ENCODE measurements around the gene RBM20.

The RBM20 gene

DNA sequence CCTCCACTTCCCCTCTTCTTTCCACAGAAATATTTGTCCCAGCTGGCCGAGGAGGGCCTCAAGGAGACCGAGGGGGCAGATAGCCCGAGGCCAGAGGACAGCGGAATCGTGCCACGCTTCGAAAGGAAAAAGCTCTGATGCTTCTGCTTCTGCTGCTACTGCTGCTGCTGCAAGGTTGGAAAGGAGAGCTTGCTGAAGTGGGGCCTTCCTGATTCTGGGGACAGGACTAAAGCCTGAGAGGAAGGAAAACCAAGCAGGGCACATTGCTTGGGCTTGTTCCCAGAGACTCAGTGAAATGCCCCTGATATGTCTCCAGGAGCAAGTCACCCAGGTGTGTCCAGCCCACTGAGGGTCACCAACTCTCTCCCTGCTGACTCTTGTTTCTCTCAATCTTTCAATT, 191.7 kb downstream of the RBM20 start:
- DNase-seq (ENCODE audit: low read depth), result no peak

DNA sequence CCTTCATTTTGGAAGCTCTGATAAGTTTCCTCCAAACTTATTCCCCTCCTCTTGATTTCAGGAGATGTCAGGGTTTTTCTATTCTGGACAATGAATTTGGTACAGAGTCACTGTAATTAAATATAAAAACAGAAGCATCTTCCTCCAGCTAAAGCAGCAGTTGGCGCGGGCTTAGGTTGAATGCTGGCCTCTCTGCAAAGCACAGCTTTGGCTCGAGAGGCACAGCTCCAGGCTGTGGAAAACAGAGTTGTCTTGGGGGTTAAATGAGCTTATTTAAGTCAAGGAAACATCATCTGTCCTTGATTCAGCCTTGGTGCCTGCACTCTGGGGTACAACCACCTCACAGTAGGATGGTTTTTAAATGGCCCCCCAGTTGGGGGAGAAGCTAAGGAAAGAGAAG, 192.6 kb downstream of the RBM20 start:
- DNase-seq (ENCODE audit: low read depth), result no peak

DNA sequence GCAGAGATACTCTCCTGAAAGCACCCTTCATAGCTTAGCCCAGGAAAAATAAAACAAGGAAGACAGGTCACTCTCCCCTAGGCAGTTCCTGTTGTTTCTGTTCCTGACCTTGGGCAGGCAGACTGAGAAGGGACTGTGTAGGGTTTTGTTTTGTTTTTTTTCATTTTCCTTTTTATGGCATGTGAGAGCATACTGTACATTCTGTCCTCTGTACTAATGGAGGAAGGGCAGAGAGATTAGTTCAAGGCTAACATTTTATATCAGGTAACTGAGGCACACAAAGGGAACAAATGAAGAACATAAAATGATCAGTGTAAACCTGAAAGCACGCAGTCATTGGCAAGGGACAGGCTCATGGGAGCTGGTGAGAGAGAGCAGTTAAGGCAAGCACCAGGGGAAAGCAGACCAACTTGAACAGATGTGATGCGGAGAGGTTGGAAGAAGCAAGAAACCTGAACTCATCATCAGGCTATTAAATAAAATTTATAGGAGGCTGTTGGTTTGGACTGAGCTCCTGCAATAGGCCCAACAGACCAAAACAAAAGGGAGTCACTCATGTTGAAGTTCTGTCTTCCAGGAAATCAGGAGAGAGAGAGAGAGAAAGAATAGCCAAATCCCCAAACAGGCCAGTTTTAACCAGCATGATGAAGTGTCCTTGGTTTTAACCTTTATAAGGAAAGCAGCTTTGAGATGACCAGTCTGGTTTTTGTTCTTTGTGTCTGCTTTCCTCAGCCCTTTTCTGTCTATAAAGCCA, 193.5 kb downstream of the RBM20 start:
- DNase-seq (ENCODE audit: low read depth), result no peak

DNA sequence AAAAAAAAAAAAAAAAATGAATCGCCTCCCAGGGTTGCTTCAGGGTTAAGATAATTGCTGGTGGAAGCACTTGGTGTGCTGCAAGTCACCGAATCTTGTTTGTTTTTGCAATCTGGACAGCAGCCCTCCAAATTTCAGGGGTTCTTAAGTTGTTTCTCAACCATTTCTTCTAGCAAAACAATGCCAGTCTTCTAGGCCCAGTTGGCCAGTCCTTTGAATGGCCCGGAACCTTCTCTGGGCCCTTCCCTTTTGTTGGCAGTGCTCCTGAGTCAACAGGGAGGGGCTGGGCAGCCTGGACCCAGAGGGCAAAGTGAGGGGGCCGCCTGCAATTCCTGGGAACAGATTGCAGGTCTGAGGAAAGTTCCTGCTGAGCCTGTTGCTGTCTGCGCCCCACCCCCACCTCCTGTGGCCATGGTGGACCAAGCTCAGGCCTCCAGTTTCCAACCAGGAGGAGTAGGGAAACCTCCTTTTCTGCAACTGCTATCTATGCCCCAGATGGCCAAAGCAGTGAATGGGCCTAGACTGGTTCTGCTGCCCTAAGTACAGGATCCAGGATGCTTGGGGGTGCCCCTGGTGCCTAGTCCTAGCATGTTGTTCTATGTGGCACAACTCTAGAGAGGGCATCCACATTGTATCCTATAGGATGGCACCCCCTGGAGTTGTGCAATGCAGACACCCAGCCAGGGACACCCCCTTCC, 196.2 kb downstream of the RBM20 start:
- DNase-seq (ENCODE audit: low read depth), result no peak

DNA sequence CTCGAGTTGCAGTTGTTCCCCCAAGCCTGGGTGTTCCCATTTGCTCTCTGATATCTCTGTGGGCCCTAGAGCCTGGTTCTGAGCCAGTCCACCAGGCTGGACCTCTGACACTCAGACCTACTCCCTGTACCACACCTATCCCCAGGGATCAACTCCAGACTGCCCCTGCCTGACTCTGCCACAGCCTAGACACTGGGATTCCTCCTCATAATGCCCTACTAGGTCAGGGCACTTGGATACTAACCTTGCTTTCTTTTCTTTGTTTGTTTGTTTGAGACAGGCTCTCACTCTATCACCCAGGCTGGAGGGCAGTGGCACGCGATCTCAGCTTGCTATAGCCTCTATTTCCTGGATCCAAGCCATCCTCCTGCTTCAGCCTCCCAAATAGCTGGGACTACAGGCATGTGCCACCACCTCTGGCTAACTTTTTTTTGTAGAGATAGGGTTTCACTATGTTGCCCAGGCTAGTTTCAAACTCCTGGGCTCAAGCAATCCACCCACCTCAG, 196.8 kb downstream of the RBM20 start:
- no peak for DNase-seq (ENCODE audit: low read depth)

DNA sequence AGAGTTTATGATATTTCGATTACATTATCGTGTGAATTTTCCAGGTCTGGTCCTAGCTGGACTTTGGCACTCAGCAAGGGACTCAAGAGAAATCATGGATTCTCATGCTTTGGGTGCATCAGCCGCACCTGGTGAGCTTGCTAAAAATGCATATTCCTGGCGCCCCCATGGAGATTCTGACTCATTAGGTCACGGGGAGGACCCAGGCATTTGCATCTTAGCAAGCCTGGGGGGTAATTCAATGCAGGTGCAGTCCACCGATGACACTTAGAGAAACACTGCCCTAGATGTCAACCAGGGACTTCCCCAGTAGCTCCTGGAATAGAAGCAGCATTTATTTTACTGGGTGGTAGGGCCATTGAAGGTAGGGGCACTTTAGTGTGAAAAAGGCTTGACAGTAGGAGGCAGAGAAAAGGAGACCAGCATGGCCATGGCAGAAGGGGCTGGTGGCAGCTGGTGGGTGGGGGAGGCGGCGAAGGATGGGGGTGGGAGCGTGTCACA, 197.7 kb downstream of the RBM20 start:
- DNase-seq (ENCODE audit: low read depth), result no peak

DNA sequence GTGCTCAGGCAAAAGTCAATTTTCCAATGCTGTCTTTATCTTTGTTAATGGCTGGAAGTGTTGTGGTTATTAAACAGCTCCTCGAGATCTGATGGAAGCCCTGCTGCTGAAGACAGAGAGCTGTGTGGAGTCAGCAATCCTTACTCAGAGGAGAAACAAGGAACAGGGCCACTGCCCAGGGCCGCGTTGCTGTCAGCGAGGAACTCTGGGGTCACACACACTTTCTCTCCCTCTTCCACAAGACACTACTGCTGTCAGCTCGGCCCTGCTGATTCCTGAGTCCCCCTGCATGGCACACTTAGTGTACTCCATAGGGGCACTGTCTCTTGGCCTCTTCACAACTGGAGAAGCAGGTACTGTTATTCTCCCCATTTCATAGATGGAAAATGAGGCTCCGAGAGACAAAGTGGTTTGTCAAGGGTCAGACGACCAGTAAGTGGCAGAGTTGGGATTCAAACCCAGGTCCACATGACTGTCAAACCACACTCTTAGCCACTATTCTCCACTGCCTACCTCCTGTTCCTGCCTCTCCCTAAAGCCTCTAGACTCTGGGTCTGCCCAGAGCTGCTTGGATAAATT, 198.3 kb downstream of the RBM20 start:
- DNase-seq (ENCODE audit: low read depth), result no peak

DNA sequence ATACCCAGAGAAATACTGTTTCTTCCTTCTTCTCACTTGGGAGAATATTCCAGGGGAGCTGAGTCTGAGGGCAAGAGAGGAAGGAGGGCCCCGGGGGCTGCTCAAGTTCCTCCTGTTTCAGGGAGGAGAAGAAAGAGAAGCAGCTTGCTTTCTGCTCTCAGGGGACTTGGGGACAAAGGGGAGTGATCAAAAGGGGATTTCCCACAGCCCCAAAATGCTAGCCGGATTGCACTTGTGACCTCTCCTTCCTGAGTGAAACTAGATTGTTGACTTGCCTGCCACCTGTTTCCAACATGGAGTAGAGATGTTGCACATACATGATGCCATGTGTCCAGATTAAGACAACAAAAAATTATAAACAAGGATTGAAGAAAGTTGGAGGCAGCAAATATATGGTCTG, 198.9 kb downstream of the RBM20 start:
- DNase-seq (ENCODE audit: low read depth), result no peak

DNA sequence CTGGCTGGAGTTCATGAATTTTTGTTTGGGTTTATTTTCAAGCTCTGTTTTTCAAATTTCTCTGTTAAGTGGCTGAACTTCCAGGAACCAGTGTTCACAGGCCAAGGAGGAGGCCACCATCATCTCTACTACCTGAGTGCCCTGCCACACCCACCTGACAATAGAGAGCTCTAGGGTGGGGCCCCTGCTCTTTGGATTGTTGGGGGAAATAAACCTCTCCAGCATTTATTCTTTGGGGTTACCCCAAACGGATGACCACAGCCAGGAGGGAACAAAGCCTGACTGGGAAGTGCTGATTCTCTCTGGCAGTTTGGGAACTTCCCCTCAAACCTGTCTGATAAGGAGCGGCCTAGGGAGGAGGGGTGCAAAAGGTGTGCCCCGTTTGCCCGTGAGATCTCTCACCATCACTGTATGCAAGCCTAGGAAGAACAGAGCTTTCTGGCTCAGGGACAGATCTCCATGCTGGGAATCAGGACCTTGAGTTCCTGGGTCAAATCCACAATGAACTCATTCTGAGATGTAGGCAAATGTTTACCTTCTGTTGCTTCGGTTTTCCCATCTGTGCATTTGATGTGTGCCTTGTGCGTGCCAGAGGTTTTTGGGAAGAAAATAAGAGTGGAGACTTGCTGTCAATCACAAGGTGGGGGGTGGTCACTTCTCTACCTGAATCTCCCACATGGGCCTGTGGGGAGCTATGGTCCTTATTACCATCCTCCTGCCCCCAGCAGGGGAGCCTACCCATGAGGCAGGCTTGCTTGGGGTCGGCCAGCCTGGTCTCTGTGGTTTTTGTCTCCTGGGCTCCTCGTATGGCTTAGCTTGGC, 199.9 kb downstream of the RBM20 start:
- no peak for DNase-seq (ENCODE audit: low read depth)

DNA sequence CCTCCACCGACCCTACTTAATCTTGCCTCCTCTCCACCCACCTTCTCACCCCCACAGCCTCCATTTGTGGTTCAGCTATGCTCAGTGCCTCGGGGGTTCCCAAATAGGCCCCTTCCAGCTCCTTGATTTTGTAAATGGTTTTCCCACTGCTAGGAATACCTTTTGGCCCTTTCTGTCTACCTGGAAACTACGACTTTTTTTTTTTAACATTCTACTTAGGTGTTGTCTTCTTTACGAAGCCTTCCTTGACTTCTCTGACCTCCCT, 200.4 kb downstream of the RBM20 start:
- no peak for DNase-seq (ENCODE audit: low read depth)

DNA sequence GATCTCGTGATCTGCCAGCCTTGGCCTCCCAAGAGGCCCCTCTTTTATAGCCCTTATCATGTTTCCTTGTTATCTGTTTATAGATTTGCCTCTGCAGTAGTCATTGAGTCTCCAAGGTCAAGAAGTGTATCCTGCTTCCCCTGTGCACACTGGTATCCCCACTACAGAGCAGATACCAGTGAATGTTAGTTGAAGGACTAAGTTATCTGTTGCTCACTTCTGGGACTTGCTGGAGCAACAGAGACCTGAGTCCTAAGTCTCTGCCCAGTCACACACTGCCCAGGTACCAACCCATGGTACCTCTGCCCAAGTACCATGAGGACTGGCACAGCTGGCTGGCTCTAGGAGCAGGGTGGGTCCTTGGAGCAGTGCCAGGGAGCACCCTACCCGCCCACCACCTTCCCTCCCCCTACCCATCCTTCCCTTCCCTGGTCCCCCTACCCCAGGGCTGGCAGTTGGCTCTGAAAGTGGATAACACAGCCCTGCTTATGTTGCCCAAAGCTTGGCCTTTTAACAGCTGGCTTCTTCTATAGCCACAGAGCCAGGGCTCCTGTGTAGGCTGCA, 201.1 kb downstream of the RBM20 start:
- no peak for DNase-seq (ENCODE audit: low read depth)

DNA sequence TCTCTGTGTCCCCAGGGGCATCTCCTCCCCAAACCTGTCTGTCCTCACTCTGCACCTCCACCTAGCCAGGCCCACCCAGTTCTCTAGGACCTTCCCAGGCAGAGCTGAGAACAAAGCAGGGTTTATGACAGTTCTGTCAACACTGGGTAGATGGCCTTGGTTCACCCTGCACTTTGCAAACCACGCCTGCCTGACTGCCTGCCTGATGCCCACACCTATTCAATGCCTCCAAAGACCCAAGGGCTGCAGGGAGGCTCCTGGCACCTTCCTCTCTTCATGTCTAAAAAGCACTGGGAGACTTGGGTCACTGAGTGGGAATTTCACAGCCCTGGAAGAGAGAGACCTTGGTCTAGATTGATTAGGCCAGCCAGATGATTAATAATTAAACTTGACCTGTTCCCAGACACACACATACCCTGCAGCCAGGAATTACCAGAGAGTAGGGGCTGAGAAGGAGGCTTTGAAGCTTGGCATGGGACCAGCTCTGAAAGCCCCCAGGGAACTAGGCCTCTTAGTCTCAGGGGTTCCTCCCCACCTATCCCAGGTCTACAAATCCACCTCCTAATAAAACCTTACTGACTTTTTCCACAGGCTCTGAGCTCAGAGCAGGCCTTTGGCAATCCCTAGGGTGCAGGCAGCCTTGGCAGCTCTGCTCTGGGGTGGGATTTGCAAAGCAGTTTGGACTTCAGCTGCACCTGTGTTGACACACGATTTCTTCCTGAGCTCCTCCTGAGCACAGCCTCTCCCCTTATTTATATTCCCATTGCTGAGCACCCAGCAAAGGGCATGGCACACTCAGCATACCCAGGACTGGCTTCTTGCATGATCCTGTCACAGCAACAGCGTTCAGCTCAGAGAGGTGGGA, 201.9 kb downstream of the RBM20 start:
- no peak for DNase-seq (ENCODE audit: low read depth)

DNA sequence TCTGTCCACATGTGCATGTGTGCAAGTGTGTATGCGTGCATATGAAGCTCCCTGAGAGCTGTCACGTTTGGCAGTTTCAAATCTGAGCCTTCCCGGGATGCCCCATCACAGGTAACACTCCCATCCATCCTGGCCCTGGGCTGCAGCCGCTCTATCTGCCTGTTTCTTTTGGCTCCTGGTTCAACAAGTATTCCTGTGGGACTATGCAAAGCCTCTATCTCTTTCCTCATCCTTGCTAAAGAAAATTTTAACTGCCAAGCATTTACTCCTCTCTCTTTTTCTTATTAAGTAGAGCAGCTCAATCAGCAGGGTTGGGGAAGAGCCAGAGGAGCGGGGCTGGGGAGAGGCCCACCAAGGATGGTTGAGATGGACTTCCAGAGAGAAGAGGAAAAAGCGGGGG, 203.2 kb downstream of the RBM20 start:
- no peak for DNase-seq (ENCODE audit: low read depth)

DNA sequence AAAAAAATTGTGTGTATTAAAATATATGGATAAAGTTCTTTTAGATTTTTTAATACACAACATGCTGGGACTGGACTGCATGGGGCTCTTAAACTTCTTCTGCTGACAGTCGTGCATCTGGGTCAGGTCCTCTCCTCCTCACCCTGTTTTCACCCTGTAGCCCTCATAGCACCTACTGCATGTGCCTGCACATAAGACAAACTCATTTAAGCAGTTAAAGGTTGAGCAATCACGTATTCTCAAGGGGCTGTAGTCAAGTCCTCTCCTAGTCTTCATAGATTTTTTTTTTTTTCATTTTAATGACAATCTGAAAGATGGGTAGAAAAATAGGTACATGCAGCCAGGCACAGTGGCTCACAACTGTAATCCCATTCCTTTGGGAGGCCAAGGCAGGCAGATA, 204.0 kb downstream of the RBM20 start:
- DNase-seq (ENCODE audit: low read depth), result no peak

DNA sequence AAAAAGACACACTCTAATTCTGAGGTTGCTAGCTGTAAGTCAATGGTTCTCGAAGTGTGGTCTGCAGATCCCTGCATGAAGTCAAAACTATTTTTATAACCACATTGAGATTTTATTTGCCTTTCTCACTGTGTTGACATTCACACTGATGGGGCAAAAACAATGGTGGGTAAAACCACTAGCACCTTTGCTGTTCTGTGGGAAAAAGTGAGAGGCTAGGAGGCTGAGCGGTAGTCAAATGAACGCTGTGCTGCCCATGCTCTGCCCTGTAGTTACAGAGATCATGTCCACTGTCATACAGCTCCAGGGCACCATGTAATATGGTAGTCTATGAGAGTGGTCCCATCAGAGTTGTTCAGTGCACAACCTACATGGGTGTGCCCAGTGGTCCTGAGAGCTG, 206.0 kb downstream of the RBM20 start:
- DNase-seq (ENCODE audit: low read depth), result no peak

DNA sequence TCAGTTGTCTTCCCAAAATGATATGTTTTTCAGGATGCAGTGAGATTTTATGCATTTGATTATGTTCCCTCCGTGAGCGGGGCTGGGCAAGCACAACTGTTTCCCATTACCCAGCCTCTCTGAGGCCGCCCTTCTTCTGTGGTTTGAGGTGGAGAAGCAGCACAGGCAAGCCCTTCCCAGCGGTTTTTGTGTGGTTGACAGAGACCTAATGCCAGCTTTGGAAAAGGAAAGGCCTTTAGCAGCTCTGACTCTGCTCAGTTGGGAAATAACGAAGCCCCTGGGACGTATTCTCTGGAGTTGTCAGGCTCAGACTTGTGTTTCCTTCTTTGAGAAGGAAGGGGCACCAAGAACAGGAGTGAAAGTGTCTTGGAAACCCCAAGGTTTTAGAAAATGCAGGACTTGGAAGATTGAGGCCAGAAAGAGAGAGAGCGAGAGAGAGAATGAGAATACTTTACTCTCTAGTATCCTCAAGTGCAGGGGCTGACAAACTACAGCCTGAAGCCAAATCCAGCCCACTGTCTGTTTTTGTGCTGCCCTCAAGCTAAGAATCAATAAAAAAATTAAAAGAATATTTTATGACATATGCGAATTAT, 207.0 kb downstream of the RBM20 start:
- no peak for DNase-seq (ENCODE audit: low read depth)

DNA sequence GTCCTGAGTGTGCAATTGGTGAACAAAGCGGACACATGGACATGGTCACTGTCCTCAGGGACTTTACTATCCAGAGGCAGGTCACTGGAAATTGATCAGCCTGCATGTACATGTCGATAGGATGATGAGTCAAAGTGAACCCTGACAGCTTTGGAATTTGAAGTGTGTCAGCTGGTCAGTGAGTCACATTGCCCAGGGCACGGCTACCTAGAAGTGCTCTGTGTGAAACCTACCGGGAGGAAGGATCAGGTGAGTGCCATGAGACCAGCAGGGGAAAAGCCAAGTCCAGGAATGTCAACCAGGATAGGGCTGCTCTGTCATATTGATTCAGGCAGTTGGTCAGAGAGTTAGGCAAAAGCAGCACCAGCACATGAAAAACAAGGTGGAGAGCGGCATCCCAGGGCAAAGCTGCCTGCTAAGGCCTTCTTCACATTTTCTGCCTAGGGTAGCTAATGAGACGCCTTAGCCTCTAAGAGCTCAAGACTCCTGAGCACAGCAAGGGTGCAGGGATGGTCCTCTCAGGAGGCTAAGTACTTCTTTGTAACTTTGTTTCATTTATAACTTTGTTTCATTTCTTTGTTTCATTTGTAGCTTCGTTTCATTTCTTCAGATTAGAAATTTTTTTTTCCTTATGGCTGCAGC, 208.2 kb downstream of the RBM20 start:
- no peak for DNase-seq (ENCODE audit: low read depth)

DNA sequence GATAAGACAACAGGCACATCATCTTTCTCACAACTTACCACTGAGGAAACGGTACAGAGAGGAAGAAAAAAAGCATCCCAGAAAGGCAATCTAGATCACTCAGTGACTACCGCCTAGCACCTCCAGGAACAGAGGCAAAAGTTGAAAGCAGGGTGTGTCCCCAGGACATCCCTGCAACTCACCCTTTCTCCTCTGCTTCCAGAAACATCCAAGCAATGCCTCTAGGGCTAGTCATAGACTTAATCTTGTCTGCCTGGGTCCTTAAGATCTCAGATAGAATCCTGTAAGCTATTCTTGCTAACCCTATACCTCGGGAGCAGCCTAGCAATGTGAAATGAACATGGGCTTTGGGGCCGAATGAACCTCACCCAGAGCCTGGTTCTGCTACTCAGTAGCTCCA, 208.8 kb downstream of the RBM20 start:
- no peak for DNase-seq (ENCODE audit: low read depth)

DNA sequence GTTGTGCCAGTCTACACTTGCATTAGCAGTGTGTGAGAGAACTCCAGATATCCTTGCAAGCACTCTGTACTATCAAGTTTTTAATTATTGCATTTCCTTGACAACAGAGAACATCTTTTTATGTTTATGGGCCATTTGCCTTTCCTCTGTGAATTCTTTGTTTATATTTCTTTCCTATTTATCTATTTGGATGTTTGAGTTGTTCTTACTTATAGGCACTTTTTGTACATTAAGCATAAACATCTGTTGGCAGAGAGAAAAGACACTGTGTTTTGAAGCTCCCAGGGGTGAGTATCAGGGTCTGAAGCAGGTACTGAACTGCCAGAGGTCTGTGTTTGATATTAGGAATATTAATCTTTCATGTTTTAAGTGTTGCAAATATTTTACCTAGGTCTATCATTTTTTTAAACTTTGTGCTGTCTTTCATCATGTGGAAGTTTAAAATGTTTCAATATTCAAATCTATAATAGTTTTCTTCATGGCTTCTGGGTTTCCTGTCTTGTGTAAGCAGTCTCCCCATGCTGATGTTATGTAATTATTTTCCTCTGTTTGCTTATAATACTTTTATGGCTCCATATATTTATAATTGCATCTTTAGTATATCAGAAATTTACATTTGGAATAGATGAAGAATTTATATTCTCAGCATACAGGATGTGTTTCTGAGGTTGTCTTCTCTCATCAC, 209.9 kb downstream of the RBM20 start:
- no peak for DNase-seq (ENCODE audit: low read depth)

Measured in activated T-helper 1 cell treated with Interleukin-2 at 50 U/mL for 16 hours (primary cell).